Fibroblast of lung (primary cell): ENCODE results near the gene SPTBN1.

Experiments
- CTCF ChIP-seq, 2 donors: IDR thresholded peaks in 1 of 2; conservative IDR thresholded peaks in 1 of 2; 1 replicate in 1 of 2; 2 replicates in 1 of 2; pipeline ENCODE4 v1.5.1; 2011 to 2012; ENCODE audit warnings: low read length in 2 of 2, control low read depth in 1 of 2, inconsistent platforms in 1 of 2, low read depth in 1 of 2, mild to moderate bottlenecking in 1 of 2
- EZH2 ChIP-seq: IDR thresholded peaks from 2 replicates; pipeline ENCODE4 v1.5.1; 2012; ENCODE audit warnings: low read length, control low read depth, mild to moderate bottlenecking; ENCODE audit errors: missing control alignments

DNA sequence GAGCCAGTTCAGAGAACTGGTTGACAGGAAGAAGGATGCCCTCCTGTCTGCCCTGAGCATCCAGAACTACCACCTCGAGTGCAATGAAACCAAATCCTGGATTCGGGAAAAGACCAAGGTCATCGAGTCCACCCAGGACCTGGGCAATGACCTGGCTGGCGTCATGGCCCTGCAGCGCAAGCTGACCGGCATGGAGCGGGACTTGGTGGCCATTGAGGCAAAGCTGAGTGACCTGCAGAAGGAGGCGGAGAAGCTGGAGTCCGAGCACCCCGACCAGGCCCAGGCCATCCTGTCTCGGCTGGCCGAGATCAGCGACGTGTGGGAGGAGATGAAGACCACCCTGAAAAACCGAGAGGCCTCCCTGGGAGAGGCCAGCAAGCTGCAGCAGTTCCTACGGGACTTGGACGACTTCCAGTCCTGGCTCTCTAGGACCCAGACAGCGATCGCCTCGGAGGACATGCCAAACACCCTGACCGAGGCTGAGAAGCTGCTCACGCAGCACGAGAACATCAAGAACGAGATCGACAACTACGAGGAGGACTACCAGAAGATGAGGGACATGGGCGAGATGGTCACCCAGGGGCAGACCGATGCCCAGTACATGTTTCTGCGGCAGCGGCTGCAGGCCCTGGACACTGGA lies 174.9 kb downstream of the SPTBN1 start:
- TF ChIP-seq CTCF (conservative IDR thresholded peaks at IDR 0.05 in 1 of 2, IDR thresholded peaks at IDR 0.05 in 1 of 2; ENCODE audit: low read depth in 1 of 2, low read length in 2 of 2), result no peak
- TF ChIP-seq EZH2, result no peak
